Prostate gland (tissue), 2 donors: ENCODE measurements around the gene MADD. TPM values are rescaled to one million over a fixed set of nuclear protein-coding genes. Genes with fewer than 3 reads are reported as not detected.

ENCODE experiments used
- DNase-seq: peaks from one replicate; pipeline ENCODE4 v3.0.0-alpha.2; 2019; ENCODE audit warnings: low spot score
- H3K27ac ChIP-seq, 2 donors: fragments of 200-600 bp; sonication (generic); 2 replicates each; pipeline ENCODE4 v1.5.1; 2017 to 2019
- H3K27me3 ChIP-seq: fragments of 200-600 bp; sonication (generic); replicated peaks from 2 replicates; pipeline ENCODE4 v1.5.1; 2019; ENCODE audit not compliant: insufficient read depth
- H3K36me3 ChIP-seq, 2 donors: fragments of 200-600 bp; sonication (generic); 1 replicate in 1 of 2; 2 replicates in 1 of 2; pipeline versions ENCODE4 v1.5.1 to v1.8.1; 2017 to 2019
- H3K4me1 ChIP-seq: fragments of 200-600 bp; sonication (generic); replicated peaks from 2 replicates; pipeline ENCODE4 v1.5.1; 2019
- H3K4me3 ChIP-seq, 2 donors: fragments of 200-600 bp; sonication (generic); 2 replicates each; pipeline ENCODE4 v1.5.1; 2017 to 2019
- H3K9me3 ChIP-seq: fragments of 200-600 bp; sonication (generic); 2 replicates; pipeline ENCODE4 v1.5.1; 2017
- CTCF ChIP-seq, 4 experiments: fragments of 200-600 bp in 2 of 4; fragments of 450-650 bp in 2 of 4; sonication (generic) in 2 of 4; IDR thresholded peaks; 1 replicate in 3 of 4; 2 replicates in 1 of 4; pipeline ENCODE4 v1.5.1; 2016 to 2019; ENCODE audit warnings: antibody characterized with exemption in 4 of 4, mild to moderate bottlenecking in 2 of 4, moderate library complexity in 2 of 4
- POLR2A ChIP-seq: fragments of 450-650 bp; IDR thresholded peaks from one replicate; pipeline ENCODE4 v1.6.1; 2016; ENCODE audit warnings: antibody characterized with exemption, mild to moderate bottlenecking
- POLR2AphosphoS5 ChIP-seq: sonication (generic); formaldehyde crosslinking; IDR thresholded peaks from one replicate; pipeline ENCODE4 v1.6.1; 2017; ENCODE audit warnings: antibody characterized with exemption
- WGBS: methylation state at CpG from one replicate; pipeline ENCODE4 v1.1.5; 2018; 5-methylcytosine and 5-hydroxymethylcytosine counted together
- intact Hi-C: fragments of 100-400 bp; cut with DNase I; formaldehyde crosslinking; loops from one replicate; pipeline ENCODE4 v1.14.2; 2022
- total RNA-seq, 2 donors: library from RNA; depleted of rRNA; stranded (reverse); fragments of >200 nt; gene quantifications; one replicate each; pipeline ENCODE4 v1.1.0, GENCODE V29; 2016

The MADD gene
- total RNA-seq, 2 donors from 2014 or later, result 53.6 to 87.3 TPM

- WGBS, result 91% methylated on average over 10 of the region's 10 CpGs
- no peaks in the 10 kb centered on the region for H3K9me3 ChIP-seq
- no peak for DNase-seq
- peaks cover 5 to 24% of the 10 kb centered on the region in 2 donors for H3K36me3 ChIP-seq
- H3K27me3 ChIP-seq, result no peaks in the 10 kb centered on the region
- peaks cover 7% of the 10 kb centered on the region for H3K4me1 ChIP-seq
- no peak for TF ChIP-seq POLR2AphosphoS5
- TF ChIP-seq POLR2A, result no peak
- TF ChIP-seq CTCF (IDR thresholded peaks at IDR 0.05), result no peak
- H3K4me3 ChIP-seq, result no peak overlapping the region
- no peak overlapping the region for H3K27ac ChIP-seq
- intact Hi-C loops, result no loop called here
Measured at GRCh38 chr11:47239852-47240251, 30.1 kb upstream of the MADD start.

GRCh38 chr11:47241841-47242301 is 28.1 kb upstream of the MADD start:
- H3K4me3 ChIP-seq, result no peak overlapping the region
- intact Hi-C loops, result no loop called here
- no peak for DNase-seq
- H3K36me3 ChIP-seq, result peaks cover 5 to 32% of the 10 kb centered on the region in 2 donors
- H3K9me3 ChIP-seq, result no peaks in the 10 kb centered on the region
- no peak overlapping the region for H3K27ac ChIP-seq
- peaks cover 7% of the 10 kb centered on the region for H3K4me1 ChIP-seq
- WGBS, result 91% methylated on average over 3 of the region's 3 CpGs
- no peaks in the 10 kb centered on the region for H3K27me3 ChIP-seq
- TF ChIP-seq CTCF (IDR thresholded peaks at IDR 0.05) (no peak), POLR2AphosphoS5 (no peak), POLR2A (no peak)

- DNase-seq, result no peak
- Histone ChIP-seq H3K27ac (peak overlapping the region; percentile 64 to 68), H3K4me1 (peaks cover 11% of the 10 kb centered on the region), H3K36me3 (peaks cover 5 to 32% of the 10 kb centered on the region in 2 donors), H3K9me3 (no peaks in the 10 kb centered on the region), H3K4me3 (no peak overlapping the region), H3K27me3 (no peaks in the 10 kb centered on the region)
- intact Hi-C loops, result no loop called here
- TF ChIP-seq CTCF (IDR thresholded peaks at IDR 0.05) (no peak), POLR2AphosphoS5 (no peak), POLR2A (no peak)
- WGBS, result 73% methylated on average over 21 of the region's 21 CpGs
Measured at GRCh38 chr11:47242596-47243192, 27.2 kb upstream of the MADD start.

GRCh38 chr11:47243454-47243853 is 26.5 kb upstream of the MADD start:
- no peak for TF ChIP-seq CTCF (IDR thresholded peaks at IDR 0.05)
- TF ChIP-seq POLR2AphosphoS5, result peak; percentile 82
- H3K4me1 ChIP-seq, result peaks cover 12% of the 10 kb centered on the region
- DNase-seq, result peak; percentile 54
- H3K27me3 ChIP-seq, result no peaks in the 10 kb centered on the region
- intact Hi-C loops, result no loop called here
- WGBS, result 58% methylated on average over 4 of the region's 4 CpGs
- H3K9me3 ChIP-seq, result no peaks in the 10 kb centered on the region
- H3K4me3 ChIP-seq, result no peak overlapping the region
- peak overlapping the region; percentile 64 to 68 for H3K27ac ChIP-seq
- peaks cover 5 to 32% of the 10 kb centered on the region in 2 donors for H3K36me3 ChIP-seq
